ENCODE results near the gene NCOA6.

GRCh38 chr20:34691838-34692237 lies 133.6 kb downstream of the NCOA6 start:
- TF ChIP-seq CTCF (IDR thresholded peaks at IDR 0.05; ENCODE audit: low read length) = no peak
- TF ChIP-seq EZH2 (IDR thresholded peaks at IDR 0.05; ENCODE audit: borderline replicate concordance, low read length) = no peak
